Calu3 (cell line): ENCODE results near the gene ECHDC3. TPM values are rescaled to one million over a fixed set of nuclear protein-coding genes. Genes with fewer than 3 reads are reported as not detected.

ENCODE experiments used
- BruUV-seq: library from RNA; stranded (reverse); fragments of 400-500 nt; replicated peaks from 2 replicates; lab custom pipeline; 2021; lab: Mats Ljungman, UMichigan
- CTCF ChIA-PET: fragments of 300-600 bp; sonication (Branson Sonifier 250); formaldehyde crosslinking; loops from one replicate; lab custom pipeline; 2022; ENCODE audit warnings: antibody characterized with exemption; lab: Charles Lee
- DNase-seq: peaks from one replicate; pipeline ENCODE4 v3.0.0; 2022
- H3K27ac Mint-ChIP-seq: one replicate; pipeline ENCODE4 v1.8.0; 2022; ENCODE audit warnings: mixed read lengths; ENCODE audit not compliant: unreplicated experiment
- H3K27me3 Mint-ChIP-seq: one replicate; pipeline ENCODE4 v1.8.0; 2022; ENCODE audit warnings: mixed read lengths; ENCODE audit not compliant: unreplicated experiment
- H3K36me3 Mint-ChIP-seq: one replicate; pipeline ENCODE4 v1.8.0; 2022; ENCODE audit warnings: mild to moderate bottlenecking, moderate library complexity, mixed read lengths; ENCODE audit not compliant: insufficient read depth, unreplicated experiment
- H3K4me1 Mint-ChIP-seq: one replicate; pipeline ENCODE4 v1.8.0; 2022; ENCODE audit warnings: mild to moderate bottlenecking, low read depth, mixed read lengths; ENCODE audit not compliant: unreplicated experiment
- H3K4me3 Mint-ChIP-seq: one replicate; pipeline ENCODE4 v1.8.0; 2022; ENCODE audit warnings: mild to moderate bottlenecking, low read depth, moderate library complexity, mixed read lengths; ENCODE audit not compliant: unreplicated experiment
- H3K9me3 Mint-ChIP-seq: one replicate; pipeline ENCODE4 v1.8.0; 2022; ENCODE audit warnings: low read depth, mixed read lengths; ENCODE audit not compliant: unreplicated experiment
- intact Hi-C: fragments of 100-400 bp; cut with micrococcal nuclease; formaldehyde crosslinking; loops from one replicate; pipeline ENCODE4 v1.10.0; 2022; ENCODE audit not compliant: unreplicated experiment
- total RNA-seq: library from RNA; stranded (reverse); gene quantifications from 2 replicates; pipeline ENCODE4 v1.2.3, GENCODE V29; 2022
- TF ChIP-seq, protein P1 (sequence below): fragments of 200-600 bp; IDR thresholded peaks from one replicate; pipeline ENCODE4 v1.8.0; 2022; ENCODE audit warnings: antibody characterized with exemption; ENCODE audit not compliant: unreplicated experiment

The ECHDC3 gene
- total RNA-seq, 1 experiment from 2014 or later = 24.7 TPM

DNA sequence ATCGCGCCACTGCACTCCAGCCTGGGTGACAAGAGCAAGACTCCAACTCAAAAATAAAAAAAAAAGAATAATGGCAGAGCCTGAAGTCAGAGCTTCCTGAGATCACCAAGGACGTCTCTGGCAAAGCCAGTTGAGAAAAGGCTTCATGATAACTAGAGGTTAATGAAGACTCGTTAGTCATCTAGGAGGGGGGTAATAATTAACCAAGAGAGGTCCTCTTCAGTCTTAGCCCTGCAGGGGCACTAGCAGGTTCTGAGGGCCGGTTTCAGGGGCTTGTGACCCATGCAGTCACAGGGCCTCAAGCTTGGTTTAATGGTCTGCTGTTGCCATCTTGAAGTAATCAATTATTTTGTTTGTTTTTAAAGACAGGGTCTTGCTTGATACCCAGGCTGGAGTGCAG lies 52.4 kb downstream of the ECHDC3 start:
- Mint-ChIP-seq H3K4me3 (no peak overlapping the region), H3K27me3 (peaks cover 22% of the 10 kb centered on the region), H3K4me1 (peaks cover 17% of the 10 kb centered on the region), H3K36me3 (no peaks in the 10 kb centered on the region), H3K27ac (no peak overlapping the region), H3K9me3 (no peaks in the 10 kb centered on the region)
- no TSS peak for BruUV-seq
- no peak for DNase-seq
- TF ChIP-seq, protein P1, sequence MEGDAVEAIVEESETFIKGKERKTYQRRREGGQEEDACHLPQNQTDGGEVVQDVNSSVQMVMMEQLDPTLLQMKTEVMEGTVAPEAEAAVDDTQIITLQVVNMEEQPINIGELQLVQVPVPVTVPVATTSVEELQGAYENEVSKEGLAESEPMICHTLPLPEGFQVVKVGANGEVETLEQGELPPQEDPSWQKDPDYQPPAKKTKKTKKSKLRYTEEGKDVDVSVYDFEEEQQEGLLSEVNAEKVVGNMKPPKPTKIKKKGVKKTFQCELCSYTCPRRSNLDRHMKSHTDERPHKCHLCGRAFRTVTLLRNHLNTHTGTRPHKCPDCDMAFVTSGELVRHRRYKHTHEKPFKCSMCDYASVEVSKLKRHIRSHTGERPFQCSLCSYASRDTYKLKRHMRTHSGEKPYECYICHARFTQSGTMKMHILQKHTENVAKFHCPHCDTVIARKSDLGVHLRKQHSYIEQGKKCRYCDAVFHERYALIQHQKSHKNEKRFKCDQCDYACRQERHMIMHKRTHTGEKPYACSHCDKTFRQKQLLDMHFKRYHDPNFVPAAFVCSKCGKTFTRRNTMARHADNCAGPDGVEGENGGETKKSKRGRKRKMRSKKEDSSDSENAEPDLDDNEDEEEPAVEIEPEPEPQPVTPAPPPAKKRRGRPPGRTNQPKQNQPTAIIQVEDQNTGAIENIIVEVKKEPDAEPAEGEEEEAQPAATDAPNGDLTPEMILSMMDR = no peak
- CTCF ChIA-PET = interaction anchor here (0.6 to 3.1 kb wide), 2 partner anchors 25 to 110 kb away, joined by 5 to 12 read pairs; no protein-coding TSS in a partner anchor
- intact Hi-C loops = loop anchor here (1.0 kb wide), 1 partner anchor 192 kb away; no protein-coding TSS in a partner anchor

DNA sequence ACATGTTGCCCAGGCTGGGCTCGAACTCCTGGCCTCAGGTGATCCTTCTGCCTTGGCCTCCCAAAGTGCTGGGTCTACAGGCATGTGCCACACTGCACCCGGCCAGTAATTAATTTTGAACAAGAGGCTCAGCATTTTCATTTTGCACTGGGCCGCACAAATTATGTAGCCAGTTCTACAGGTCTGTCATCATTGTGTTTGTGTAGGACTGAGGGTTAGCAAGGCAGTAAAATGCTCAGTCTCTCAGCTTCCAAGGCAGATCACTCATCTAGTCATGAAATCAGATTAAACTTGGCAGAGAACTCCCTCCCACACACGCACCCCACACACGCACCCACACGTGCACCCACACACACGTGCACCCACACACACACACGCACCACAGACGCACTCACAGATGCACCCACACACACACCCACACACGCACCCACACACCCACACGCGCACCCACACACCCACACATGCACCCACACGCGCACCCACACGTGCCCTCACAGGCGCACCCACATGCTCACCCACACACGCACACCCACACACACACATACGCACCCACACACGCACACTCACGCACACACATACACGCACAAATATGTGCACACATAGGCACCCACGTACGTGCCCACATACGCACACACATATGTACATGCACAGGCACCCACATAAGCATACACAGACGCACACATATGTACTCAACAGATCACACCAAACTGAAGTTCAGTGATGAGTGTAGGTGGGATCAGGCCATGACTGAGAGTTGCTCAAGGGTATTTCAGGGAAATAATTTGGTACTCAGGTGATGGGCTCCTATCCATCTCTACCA lies 53.1 kb downstream of the ECHDC3 start:
- intact Hi-C loops = no loop called here
- Mint-ChIP-seq H3K9me3 (no peaks in the 10 kb centered on the region), H3K27ac (no peak overlapping the region), H3K4me3 (no peak overlapping the region), H3K36me3 (no peaks in the 10 kb centered on the region), H3K27me3 (peaks cover 15% of the 10 kb centered on the region), H3K4me1 (peaks cover 17% of the 10 kb centered on the region)
- TF ChIP-seq, protein P1 = no peak
- DNase-seq = no peak
- no TSS peak for BruUV-seq
- CTCF ChIA-PET = interaction anchor here (0.7 to 1.5 kb wide), 2 partner anchors 12 to 454 kb away, joined by 3 read pairs; no protein-coding TSS in a partner anchor

DNA sequence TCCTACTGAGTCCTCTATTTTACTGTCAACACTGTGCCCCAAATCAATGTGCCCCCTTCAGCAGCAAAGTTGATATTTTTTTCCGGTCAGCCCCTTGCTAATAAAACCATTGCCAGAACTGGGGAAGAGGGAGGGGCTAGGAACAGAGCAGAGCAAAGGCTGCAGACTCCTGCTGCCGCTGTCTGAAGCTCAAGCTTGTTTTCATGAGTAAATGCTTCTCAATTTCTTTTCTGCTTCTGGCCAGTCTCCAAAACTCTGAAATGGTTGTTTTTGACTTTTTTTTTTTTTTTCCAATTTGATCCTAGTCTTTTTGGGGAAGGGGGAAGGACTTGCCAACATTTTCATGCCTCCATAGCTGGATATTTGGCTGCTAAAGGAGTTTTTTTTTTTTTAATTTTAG lies 54.3 kb downstream of the ECHDC3 start:
- Mint-ChIP-seq H3K27me3 (peaks cover 4% of the 10 kb centered on the region), H3K9me3 (no peaks in the 10 kb centered on the region), H3K27ac (no peak overlapping the region), H3K4me1 (peaks cover 17% of the 10 kb centered on the region), H3K36me3 (no peaks in the 10 kb centered on the region), H3K4me3 (no peak overlapping the region)
- intact Hi-C loops = no loop called here
- TF ChIP-seq, protein P1 = no peak
- no TSS peak for BruUV-seq
- CTCF ChIA-PET = interaction anchor here (0.7 to 1.5 kb wide), 2 partner anchors 14 to 162 kb away, joined by 3 to 4 read pairs; no protein-coding TSS in a partner anchor
- no peak for DNase-seq

DNA sequence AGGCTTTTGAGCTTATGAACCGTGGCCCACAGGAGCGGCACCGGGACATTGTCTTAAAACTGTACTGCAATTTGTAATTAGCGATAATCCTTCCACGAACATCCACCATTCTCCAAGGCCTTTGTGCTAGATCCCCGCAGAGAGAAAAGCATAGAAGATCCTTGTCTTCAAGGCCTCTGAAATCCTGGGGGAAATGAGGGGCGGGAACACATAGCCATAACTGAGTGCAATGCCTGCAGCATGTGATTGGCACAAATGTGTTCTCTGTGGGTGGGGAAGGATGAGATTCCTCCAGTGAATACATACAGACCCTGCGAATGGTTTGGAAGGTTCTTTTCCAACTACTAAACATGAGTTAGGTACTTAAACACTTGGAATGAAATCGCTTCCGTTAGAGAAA lies 55.1 kb downstream of the ECHDC3 start:
- intact Hi-C loops = no loop called here
- TF ChIP-seq, protein P1 = no peak
- no peaks in the 10 kb centered on the region for H3K36me3 Mint-ChIP-seq
- BruUV-seq = no TSS peak
- no peak for DNase-seq
- CTCF ChIA-PET = interaction anchor here (1.5 kb wide), 1 partner anchor 14 kb away, joined by 3 read pairs; no protein-coding TSS in a partner anchor
- no peaks in the 10 kb centered on the region for H3K27me3 Mint-ChIP-seq
- H3K4me3 Mint-ChIP-seq = no peak overlapping the region
- peaks cover 17% of the 10 kb centered on the region for H3K4me1 Mint-ChIP-seq
- no peak overlapping the region for H3K27ac Mint-ChIP-seq
- no peaks in the 10 kb centered on the region for H3K9me3 Mint-ChIP-seq
